ENCODE measurements around the gene SDHAF3.

- TF ChIP-seq EZH2 (IDR thresholded peaks at IDR 0.05; ENCODE audit: low read depth, low read length, severe bottlenecking) (no peak), POLR2A (IDR thresholded peaks at IDR 0.05; ENCODE audit: control extremely low read depth in 1 of 2, low read depth in 2 of 2, low read length in 2 of 2) (no peak), CBX5 (IDR thresholded peaks at IDR 0.05; ENCODE audit: low read depth, low read length) (no peak), PHF8 (conservative IDR thresholded peaks at IDR 0.05; ENCODE audit: low read depth, low read length) (no peak), CTCF (IDR thresholded peaks at IDR 0.05; ENCODE audit: control extremely low read depth in 1 of 3, insufficient read depth in 1 of 3, low read depth in 1 of 3, low read length in 3 of 3) (no peak), SRF (IDR thresholded peaks at IDR 0.05; ENCODE audit: low read depth, low read length) (no peak), JUND (IDR thresholded peaks at IDR 0.05; ENCODE audit: low read length) (no peak), RAD21 (IDR thresholded peaks at IDR 0.05 in 1 of 2, conservative IDR thresholded peaks at IDR 0.05 in 1 of 2; ENCODE audit: low read depth in 2 of 2, low read length in 2 of 2) (no peak), SP1 (IDR thresholded peaks at IDR 0.05; ENCODE audit: low read depth, low read length) (no peak)
These were observed 29.1 kb upstream of the SDHAF3 start for GRCh38 chr7:97088364-97088763.

Measured in H1 (cell line).